Measurements from ENCODE around the gene CYP46A1. TPM values are rescaled to one million over a fixed set of nuclear protein-coding genes. Genes with fewer than 3 reads are reported as not detected.

CYP46A1 gene
- total RNA-seq, 1 experiment from 2014 or later = not detected

- DNase-seq = no peak
- H3K9me3 ChIP-seq = no peaks in the 10 kb centered on the region
- no peaks in the 10 kb centered on the region for H3K36me3 ChIP-seq
- no peaks in the 10 kb centered on the region for H3K27me3 ChIP-seq
- no peak overlapping the region for H3K4me3 ChIP-seq
Observed at GRCh38 chr14:99750746-99751450, 66.8 kb downstream of the CYP46A1 start.

GRCh38 chr14:99751539-99752485, 67.7 kb downstream of the CYP46A1 start:
- Histone ChIP-seq H3K36me3 (no peaks in the 10 kb centered on the region), H3K4me3 (no peak overlapping the region), H3K27me3 (no peaks in the 10 kb centered on the region), H3K9me3 (no peaks in the 10 kb centered on the region)
- no peak for DNase-seq

- H3K36me3 ChIP-seq = no peaks in the 10 kb centered on the region
- H3K9me3 ChIP-seq = no peaks in the 10 kb centered on the region
- H3K27me3 ChIP-seq = no peaks in the 10 kb centered on the region
- no peak for DNase-seq
- no peak overlapping the region for H3K4me3 ChIP-seq
Observed at GRCh38 chr14:99752486-99753121, 68.5 kb downstream of the CYP46A1 start.

DNA sequence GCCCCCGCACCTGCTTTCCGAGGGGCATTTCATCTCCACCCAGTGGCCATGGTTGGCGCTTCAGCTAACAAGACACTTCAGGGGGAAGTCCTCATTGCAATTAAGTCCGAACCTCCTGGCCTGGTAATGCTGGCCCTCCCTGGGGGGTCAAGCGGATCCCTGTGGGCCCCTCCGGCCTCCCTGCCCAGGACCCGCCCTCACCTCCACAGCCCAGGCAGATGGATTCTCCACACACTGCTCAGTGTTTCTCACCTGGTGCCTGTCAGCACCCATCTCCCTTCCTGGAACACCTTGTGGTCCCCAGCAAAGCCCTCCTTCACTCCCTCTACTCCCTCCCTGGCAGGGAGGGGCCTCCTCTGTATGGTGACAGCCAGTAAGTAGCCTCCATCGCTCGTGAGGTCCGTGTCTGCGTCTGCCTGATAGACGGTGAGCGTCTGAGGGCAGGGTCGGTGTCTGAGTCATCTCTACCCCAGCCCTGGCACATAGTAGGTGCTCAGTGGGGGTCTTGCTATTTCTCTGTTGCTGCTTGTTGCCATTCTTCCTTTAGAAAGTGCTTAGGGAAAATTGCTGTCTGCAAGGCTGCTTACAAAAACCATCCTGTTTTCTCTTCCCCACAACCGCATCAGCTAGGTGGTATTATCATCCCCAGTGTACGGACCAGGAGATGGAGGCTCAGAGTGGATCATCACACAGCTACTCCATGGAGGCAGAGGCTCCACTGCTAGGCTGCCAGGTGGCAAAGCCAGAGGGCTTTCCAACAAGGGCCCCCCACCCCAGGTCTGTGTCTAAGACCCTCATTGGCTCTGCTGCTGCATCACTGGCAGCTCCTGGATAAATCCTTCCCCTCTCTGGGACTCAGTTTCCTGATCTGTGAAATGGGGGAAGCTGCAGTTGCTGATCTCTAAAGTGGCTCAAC, 69.4 kb downstream of the CYP46A1 start:
- Histone ChIP-seq H3K4me3 (no peak overlapping the region), H3K36me3 (no peaks in the 10 kb centered on the region), H3K27me3 (no peaks in the 10 kb centered on the region), H3K9me3 (no peaks in the 10 kb centered on the region)
- DNase-seq = no peak

- Histone ChIP-seq H3K36me3 (no peaks in the 10 kb centered on the region), H3K27me3 (no peaks in the 10 kb centered on the region), H3K4me3 (no peak overlapping the region), H3K9me3 (no peaks in the 10 kb centered on the region)
- peak; percentile 85 for DNase-seq
Observed at GRCh38 chr14:99754141-99755067, 70.3 kb downstream of the CYP46A1 start.

GRCh38 chr14:99755068-99755405, 70.9 kb downstream of the CYP46A1 start:
- DNase-seq = peak; percentile 68
- Histone ChIP-seq H3K36me3 (no peaks in the 10 kb centered on the region), H3K4me3 (no peak overlapping the region), H3K27me3 (no peaks in the 10 kb centered on the region), H3K9me3 (no peaks in the 10 kb centered on the region)

- H3K9me3 ChIP-seq = no peaks in the 10 kb centered on the region
- H3K4me3 ChIP-seq = no peak overlapping the region
- H3K27me3 ChIP-seq = no peaks in the 10 kb centered on the region
- DNase-seq = peak; percentile 95
- H3K36me3 ChIP-seq = no peaks in the 10 kb centered on the region
Observed at GRCh38 chr14:99755629-99756603, 71.8 kb downstream of the CYP46A1 start.

DNA sequence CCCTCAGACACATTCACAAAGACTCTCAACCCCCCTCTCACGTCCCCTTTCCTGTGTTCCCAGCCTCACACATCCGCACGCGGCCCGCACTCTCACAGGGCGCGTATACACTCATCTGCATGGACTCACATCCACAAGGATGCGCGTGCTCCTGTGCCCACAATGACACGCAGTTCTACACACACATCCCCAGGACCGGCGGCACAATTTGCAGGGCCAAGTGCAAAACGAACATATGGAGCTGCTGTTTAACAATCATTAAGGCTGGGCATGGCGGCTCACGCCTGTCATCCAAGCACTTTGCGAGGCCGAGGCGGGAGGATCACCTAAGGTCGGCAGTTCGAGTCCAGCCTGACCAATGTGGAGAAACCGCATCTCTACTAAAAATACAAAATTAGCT, 72.7 kb downstream of the CYP46A1 start:
- no peak for DNase-seq
- H3K4me3 ChIP-seq = no peak overlapping the region
- H3K27me3 ChIP-seq = no peaks in the 10 kb centered on the region
- H3K9me3 ChIP-seq = no peaks in the 10 kb centered on the region
- H3K36me3 ChIP-seq = no peaks in the 10 kb centered on the region

DNA sequence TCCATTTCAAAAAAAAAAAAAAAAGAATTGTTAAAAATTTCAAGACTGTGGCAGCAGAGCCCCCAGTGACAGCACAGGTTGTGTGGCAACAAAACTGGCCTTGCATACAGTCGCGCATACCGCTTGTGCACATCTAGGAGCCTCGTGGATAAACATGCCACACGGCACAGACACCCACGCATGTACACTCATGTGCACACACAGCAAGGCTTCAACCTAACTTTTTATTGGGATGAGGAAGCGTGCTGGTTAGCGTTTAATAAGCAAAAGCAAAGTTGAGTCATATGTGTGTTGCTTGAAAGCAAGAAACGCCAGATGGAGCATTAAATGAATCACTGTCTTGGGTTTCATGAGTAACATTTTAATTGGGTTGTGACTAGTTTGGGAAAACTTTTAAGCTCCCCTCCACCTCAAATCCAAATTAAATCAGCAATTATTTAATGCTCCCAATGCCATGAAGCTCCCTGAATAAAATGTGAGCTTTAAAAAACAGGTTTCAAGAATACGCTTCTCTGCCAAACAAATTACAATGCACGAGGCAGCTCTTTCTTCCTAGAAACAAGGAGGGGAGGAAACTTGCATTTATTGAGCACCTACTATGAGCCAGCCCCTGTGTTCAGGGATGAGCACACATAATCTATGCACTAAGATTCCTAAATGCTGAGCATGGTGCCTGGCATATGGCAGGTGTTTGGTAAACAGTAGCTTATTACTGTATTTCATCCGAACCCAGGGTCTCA, 73.4 kb downstream of the CYP46A1 start:
- peak; percentile 80 for DNase-seq
- no peak overlapping the region for H3K4me3 ChIP-seq
- H3K9me3 ChIP-seq = no peaks in the 10 kb centered on the region
- no peaks in the 10 kb centered on the region for H3K27me3 ChIP-seq
- H3K36me3 ChIP-seq = no peaks in the 10 kb centered on the region

- H3K36me3 ChIP-seq = no peaks in the 10 kb centered on the region
- H3K4me3 ChIP-seq = no peak overlapping the region
- H3K9me3 ChIP-seq = no peaks in the 10 kb centered on the region
- peak; percentile 88 for DNase-seq
- H3K27me3 ChIP-seq = no peaks in the 10 kb centered on the region
Observed at GRCh38 chr14:99758121-99758821, 74.2 kb downstream of the CYP46A1 start.

DNA sequence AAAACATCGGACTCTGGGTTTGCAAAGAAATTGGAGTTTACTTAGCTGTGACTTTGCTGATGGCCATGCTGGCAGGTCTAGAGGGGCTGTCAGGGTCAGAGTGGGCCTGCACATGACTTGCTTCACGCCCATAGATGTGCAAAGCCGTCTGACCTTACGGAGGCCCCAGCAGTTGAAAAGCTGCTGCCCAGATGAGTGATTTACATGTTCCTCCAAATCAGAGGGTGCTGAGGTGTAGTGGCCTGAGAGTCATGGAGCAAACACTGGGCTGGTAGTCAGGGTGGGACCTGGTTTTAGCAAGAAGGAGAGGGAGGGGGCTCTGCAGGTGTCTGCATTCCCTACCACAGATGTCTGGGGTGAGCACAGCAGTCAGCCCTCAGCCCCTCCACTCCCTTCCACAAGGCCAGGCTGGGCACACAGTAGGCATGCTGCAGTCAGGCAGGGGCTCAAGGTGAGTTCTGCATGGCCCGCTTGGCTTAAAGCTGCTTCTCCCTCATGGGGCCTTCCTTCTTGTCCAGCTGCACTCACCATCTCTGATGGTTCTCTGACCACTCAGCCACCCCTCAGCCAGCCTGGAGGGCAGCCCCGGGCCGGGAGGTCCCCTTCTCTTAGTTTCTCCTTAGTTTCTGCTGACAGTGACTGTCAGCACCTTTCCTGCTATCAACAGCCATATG, 74.9 kb downstream of the CYP46A1 start:
- H3K4me3 ChIP-seq = no peak overlapping the region
- no peaks in the 10 kb centered on the region for H3K27me3 ChIP-seq
- no peaks in the 10 kb centered on the region for H3K36me3 ChIP-seq
- DNase-seq = no peak
- H3K9me3 ChIP-seq = no peaks in the 10 kb centered on the region

- DNase-seq = no peak
- no peak overlapping the region for H3K4me3 ChIP-seq
- H3K9me3 ChIP-seq = no peaks in the 10 kb centered on the region
- H3K36me3 ChIP-seq = no peaks in the 10 kb centered on the region
- H3K27me3 ChIP-seq = no peaks in the 10 kb centered on the region
Observed at GRCh38 chr14:99759546-99759925, 75.4 kb downstream of the CYP46A1 start.

GRCh38 chr14:99760817-99761216, 76.7 kb downstream of the CYP46A1 start:
- no peaks in the 10 kb centered on the region for H3K36me3 ChIP-seq
- H3K27me3 ChIP-seq = no peaks in the 10 kb centered on the region
- DNase-seq = no peak
- no peaks in the 10 kb centered on the region for H3K9me3 ChIP-seq
- no peak overlapping the region for H3K4me3 ChIP-seq
